Smooth muscle cell (in vitro differentiated cells): Measurements from ENCODE around the gene AHRR. TPM values are rescaled to one million over a fixed set of nuclear protein-coding genes. Genes with fewer than 3 reads are reported as not detected.
A peak's percentile ranks its signal among the peaks of the same experiment; 100 is the strongest.

Source experiments
- DNase-seq: peaks from one replicate; lab custom pipeline; 2025; ENCODE audit not compliant: unreplicated experiment; lab: John Stamatoyannopoulos, UW
- H2AFZ ChIP-seq: fragments of 200-600 bp; sonication (generic); 2 replicates; pipeline ENCODE4 v1.6.0; 2016; ENCODE audit warnings: antibody characterized with exemption, low read depth, mild to moderate bottlenecking
- H3F3A ChIP-seq: fragments of 200-600 bp; sonication (generic); 2 replicates; pipeline ENCODE4 v1.6.0; 2017; ENCODE audit warnings: antibody characterized with exemption, low read depth
- H3K27ac ChIP-seq: fragments of 200-600 bp; sonication (generic); 2 replicates; pipeline ENCODE4 v1.5.1; 2016; ENCODE audit warnings: low read depth, mild to moderate bottlenecking
- H3K27me3 ChIP-seq: fragments of 200-600 bp; sonication (generic); 2 replicates; pipeline ENCODE4 v1.6.1; 2016; ENCODE audit warnings: low read depth, mild to moderate bottlenecking
- H3K36me3 ChIP-seq: fragments of 200-600 bp; sonication (generic); 2 replicates; pipeline ENCODE4 v1.5.1; 2016; ENCODE audit warnings: low read depth
- H3K4me1 ChIP-seq: fragments of 200-600 bp; sonication (generic); 2 replicates; pipeline ENCODE4 v1.5.1; 2016; ENCODE audit warnings: low read depth
- H3K4me2 ChIP-seq: fragments of 200-600 bp; sonication (generic); 2 replicates; pipeline ENCODE4 v1.6.0; 2016; ENCODE audit warnings: mild to moderate bottlenecking
- H3K4me3 ChIP-seq: fragments of 200-600 bp; sonication (generic); 2 replicates; pipeline ENCODE4 v1.5.1; 2016; ENCODE audit warnings: mild to moderate bottlenecking
- H3K79me2 ChIP-seq: fragments of 200-600 bp; sonication (generic); 2 replicates; pipeline ENCODE4 v1.6.0; 2016; ENCODE audit warnings: low read depth, mild to moderate bottlenecking
- H3K9ac ChIP-seq: fragments of 200-600 bp; sonication (generic); 2 replicates; pipeline ENCODE4 v1.6.0; 2016; ENCODE audit warnings: low read depth
- H3K9me3 ChIP-seq: fragments of 200-600 bp; sonication (generic); replicated peaks from 2 replicates; pipeline ENCODE4 v1.5.1; 2016; ENCODE audit warnings: low read depth
- H4K20me1 ChIP-seq: fragments of 200-600 bp; sonication (generic); 2 replicates; pipeline ENCODE4 v1.6.0; 2016; ENCODE audit warnings: low read depth
- CTCF ChIP-seq: fragments of 200-600 bp; sonication (generic); IDR thresholded peaks from 2 replicates; pipeline ENCODE4 v1.5.1; 2017; ENCODE audit warnings: borderline replicate concordance, mild to moderate bottlenecking, antibody characterized with exemption; ENCODE audit not compliant: insufficient read depth, poor library complexity, severe bottlenecking
- WGBS: methylation state at CpG from one replicate; pipeline ENCODE4 v1.1.7; 2016; ENCODE audit warnings: low lambda C conversion rate; 5-methylcytosine and 5-hydroxymethylcytosine counted together
- polyA plus RNA-seq: library from polyadenylated mRNA; unstranded; fragments of >200 nt; fragmentation: Nextera tagmentation; extraction: Ambion mirVana; gene quantifications from 2 replicates; pipeline ENCODE4 v1.2.1, GENCODE V29; 2016
- total RNA-seq: library from RNA; depleted of rRNA; stranded (reverse); fragments of >200 nt; gene quantifications from 2 replicates; pipeline ENCODE4 v1.2.3, GENCODE V29; 2014

The AHRR gene
- total and polyA plus RNA-seq, 2 experiments from 2014 or later = 14.4 to 18.2 TPM

- no peaks in the 10 kb centered on the region for H3K9me3 ChIP-seq
- H4K20me1 ChIP-seq = no peaks in the 10 kb centered on the region
- no peaks in the 10 kb centered on the region for H3F3A ChIP-seq
- H3K4me2 ChIP-seq = no peak overlapping the region
- H3K36me3 ChIP-seq = no peaks in the 10 kb centered on the region
- no peak overlapping the region for H2AFZ ChIP-seq
- no peaks in the 10 kb centered on the region for H3K79me2 ChIP-seq
- H3K27me3 ChIP-seq = no peaks in the 10 kb centered on the region
- no peak for TF ChIP-seq CTCF
- H3K4me1 ChIP-seq = no peaks in the 10 kb centered on the region
- H3K9ac ChIP-seq = no peak overlapping the region
- no peak for DNase-seq
- H3K4me3 ChIP-seq = no peak overlapping the region
- no peak overlapping the region for H3K27ac ChIP-seq
- WGBS = 93% methylated on average over 27 of the region's 27 CpGs
Measured at GRCh38 chr5:435156-435790, 113.8 kb downstream of the AHRR start.

- Histone ChIP-seq H3K79me2 (no peaks in the 10 kb centered on the region), H3K9me3 (no peaks in the 10 kb centered on the region), H3K4me2 (no peak overlapping the region), H4K20me1 (no peaks in the 10 kb centered on the region), H3F3A (peaks cover 3% of the 10 kb centered on the region), H3K9ac (no peak overlapping the region), H3K27me3 (no peaks in the 10 kb centered on the region), H3K27ac (no peak overlapping the region), H3K4me3 (no peak overlapping the region), H2AFZ (no peak overlapping the region), H3K4me1 (no peaks in the 10 kb centered on the region), H3K36me3 (no peaks in the 10 kb centered on the region)
- WGBS = 88% methylated on average over 18 of the region's 18 CpGs
- TF ChIP-seq CTCF = peak; percentile 20
- no peak for DNase-seq
Measured at GRCh38 chr5:435961-436640, 114.6 kb downstream of the AHRR start.

- Histone ChIP-seq H4K20me1 (no peaks in the 10 kb centered on the region), H3K4me1 (no peaks in the 10 kb centered on the region), H3K36me3 (no peaks in the 10 kb centered on the region), H3K79me2 (peaks cover 1% of the 10 kb centered on the region), H3F3A (peaks cover 3% of the 10 kb centered on the region), H3K9me3 (no peaks in the 10 kb centered on the region), H3K4me2 (no peak overlapping the region), H3K27me3 (no peaks in the 10 kb centered on the region), H3K9ac (no peak overlapping the region), H3K27ac (no peak overlapping the region), H3K4me3 (no peak overlapping the region), H2AFZ (no peak overlapping the region)
- TF ChIP-seq CTCF = no peak
- WGBS = 73% methylated on average over 5 of the region's 5 CpGs
- DNase-seq = no peak
Measured at GRCh38 chr5:436641-436975, 115.1 kb downstream of the AHRR start.
